SH-SY5Y (cell line): ENCODE results near the gene ZSCAN16.

Experiments
- GATA2 ChIP-seq: IDR thresholded peaks from 2 replicates; pipeline ENCODE4 v1.6.1; 2011; ENCODE audit warnings: mild to moderate bottlenecking, low read depth, low read length
- GATA3 ChIP-seq: IDR thresholded peaks from 2 replicates; pipeline ENCODE4 v1.6.1; 2011; ENCODE audit warnings: low read depth, mild to moderate bottlenecking, low read length, moderate library complexity

DNA sequence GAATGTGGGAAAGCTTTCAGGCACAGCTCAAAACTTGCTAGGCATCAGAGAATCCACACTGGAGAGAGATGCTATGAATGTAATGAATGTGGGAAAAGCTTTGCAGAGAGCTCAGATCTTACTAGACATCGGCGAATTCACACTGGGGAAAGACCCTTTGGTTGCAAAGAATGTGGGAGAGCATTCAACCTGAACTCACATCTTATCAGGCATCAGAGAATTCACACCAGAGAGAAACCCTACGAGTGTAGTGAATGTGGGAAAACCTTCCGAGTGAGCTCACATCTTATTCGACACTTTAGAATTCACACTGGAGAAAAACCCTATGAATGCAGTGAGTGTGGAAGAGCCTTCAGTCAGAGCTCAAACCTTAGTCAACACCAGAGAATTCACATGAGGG, 35.4 kb upstream of the ZSCAN16 start:
- no peak for TF ChIP-seq GATA2
- TF ChIP-seq GATA3, result no peak
